Parathyroid adenoma (tissue), 2 donors: Measurements from ENCODE around the gene HAUS6.
"Not testable (repeated sequence)": the region's sequence is repeated elsewhere in the genome, so short reads cannot be mapped to it uniquely, and the experiment has no call there.

Experiments
- H2AFZ ChIP-seq: fragments of 300-600 bp; sonication (generic); one replicate; pipeline ENCODE4 v1.7.0; 2017; ENCODE audit warnings: antibody characterized with exemption, mild to moderate bottlenecking
- H3K27ac ChIP-seq: fragments of 300-600 bp; sonication (generic); one replicate; pipeline ENCODE4 v1.7.0; 2017
- H3K27me3 ChIP-seq: fragments of 300-600 bp; sonication (generic); one replicate; pipeline ENCODE4 v1.7.0; 2017; ENCODE audit warnings: low read length; ENCODE audit not compliant: control insufficient read depth, insufficient read depth
- H3K36me3 ChIP-seq: fragments of 300-600 bp; sonication (generic); one replicate; pipeline ENCODE4 v1.7.0; 2017; ENCODE audit warnings: low read length; ENCODE audit not compliant: control insufficient read depth, insufficient read depth
- H3K4me1 ChIP-seq: fragments of 300-600 bp; sonication (generic); one replicate; pipeline ENCODE4 v1.7.0; 2017; ENCODE audit warnings: control low read depth
- H3K4me2 ChIP-seq: fragments of 300-600 bp; sonication (generic); one replicate; pipeline ENCODE4 v1.7.0; 2017; ENCODE audit warnings: low read length
- H3K4me3 ChIP-seq: fragments of 300-600 bp; sonication (generic); one replicate; pipeline ENCODE4 v1.7.0; 2017; ENCODE audit warnings: low read depth, low read length
- H3K79me2 ChIP-seq: fragments of 300-600 bp; sonication (generic); one replicate; pipeline ENCODE4 v1.7.0; 2017; ENCODE audit warnings: control low read depth
- H3K9ac ChIP-seq: fragments of 300-600 bp; sonication (generic); one replicate; pipeline ENCODE4 v1.7.0; 2017; ENCODE audit warnings: mild to moderate bottlenecking
- H3K9me3 ChIP-seq: fragments of 300-600 bp; sonication (generic); one replicate; pipeline ENCODE4 v1.7.0; 2017; ENCODE audit warnings: low read length; ENCODE audit not compliant: control insufficient read depth
- CTCF ChIP-seq: fragments of 300-600 bp; sonication (generic); IDR thresholded peaks from one replicate; pipeline ENCODE4 v1.7.0; 2017; ENCODE audit warnings: antibody characterized with exemption, mild to moderate bottlenecking
- donor health status: primary hyperparathyroidism.

The HAUS6 gene

DNA sequence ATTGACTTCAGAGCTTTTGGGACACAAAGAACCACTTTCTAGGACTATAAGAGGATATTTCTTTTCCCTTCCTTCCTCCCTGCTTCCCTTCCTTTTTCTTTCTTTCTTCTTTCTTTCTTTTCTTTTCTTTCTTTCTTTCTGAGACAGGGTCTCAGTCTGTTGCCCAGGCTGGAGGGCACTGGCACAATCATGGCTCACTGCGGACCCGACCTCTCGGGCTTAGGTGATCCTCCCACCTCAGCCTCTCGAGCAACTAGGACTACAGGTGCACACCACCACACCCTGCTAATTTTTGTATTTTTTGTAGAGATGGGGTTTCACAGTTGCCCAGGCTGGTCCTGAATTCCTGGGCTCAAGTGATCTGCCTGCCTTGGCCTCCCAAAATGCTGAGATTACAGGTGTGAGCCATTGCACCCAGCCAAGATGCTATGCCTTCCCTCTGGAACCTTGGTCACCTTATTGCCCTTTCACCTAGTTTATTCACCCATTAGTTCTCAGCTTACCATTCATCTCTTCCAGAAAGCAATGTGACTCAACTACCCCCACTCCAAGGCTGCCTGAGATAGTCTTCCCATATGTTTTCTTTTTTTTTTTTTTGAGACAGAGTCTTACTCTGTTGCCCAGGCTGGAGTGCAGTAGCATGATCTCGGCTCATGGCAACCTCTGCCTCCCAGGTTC, 14.5 kb upstream of the HAUS6 start:
- Histone ChIP-seq H3K4me1 (no peaks in the 10 kb centered on the region), H3K4me2 (no peak overlapping the region), H3K4me3 (no peak overlapping the region), H3K79me2 (no peaks in the 10 kb centered on the region), H2AFZ (no peak overlapping the region), H3K9me3 (no peaks in the 10 kb centered on the region), H3K27me3 (no peaks in the 10 kb centered on the region), H3K9ac (no peak overlapping the region), H3K36me3 (no peaks in the 10 kb centered on the region), H3K27ac (no peak overlapping the region)
- TF ChIP-seq CTCF, result no peak

DNA sequence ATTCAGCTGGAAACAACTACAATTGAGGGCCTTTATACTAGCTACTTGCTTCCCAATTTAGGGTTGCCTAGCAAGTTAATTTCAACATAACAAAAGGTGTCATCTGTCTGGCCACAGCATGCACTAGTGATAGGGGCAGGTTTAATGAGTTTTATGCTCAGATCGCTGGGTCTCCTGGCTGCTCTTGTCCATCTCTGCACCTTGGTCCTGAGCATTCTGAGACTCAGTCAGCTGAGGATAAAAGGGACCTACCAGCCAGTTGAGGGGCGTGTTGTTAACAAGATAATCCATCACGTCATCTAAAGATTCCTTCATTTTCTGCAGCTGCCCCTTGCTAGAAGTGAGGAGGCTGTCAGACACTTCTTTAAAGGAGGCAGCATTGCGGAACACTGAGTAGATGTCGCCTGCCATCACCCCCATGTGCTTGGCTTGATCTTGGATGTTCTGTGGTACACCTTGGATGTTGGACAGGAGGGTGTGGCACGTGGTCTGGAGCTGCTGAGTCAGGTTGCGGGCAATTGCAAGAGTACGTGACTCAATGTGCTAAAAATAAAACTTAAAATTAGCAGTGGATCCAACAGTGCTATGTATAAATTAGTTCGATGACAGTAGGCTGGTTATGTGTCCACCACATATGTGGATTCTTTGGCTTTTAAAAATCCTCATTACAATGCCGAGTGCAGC, 13.5 kb upstream of the HAUS6 start:
- H3K9ac ChIP-seq, result no peak overlapping the region
- H3K27ac ChIP-seq, result no peak overlapping the region
- no peaks in the 10 kb centered on the region for H3K4me1 ChIP-seq
- H3K27me3 ChIP-seq, result no peaks in the 10 kb centered on the region
- no peak for TF ChIP-seq CTCF
- no peak overlapping the region for H3K4me3 ChIP-seq
- H3K4me2 ChIP-seq, result no peak overlapping the region
- H3K9me3 ChIP-seq, result no peaks in the 10 kb centered on the region
- H3K36me3 ChIP-seq, result no peaks in the 10 kb centered on the region
- no peak overlapping the region for H2AFZ ChIP-seq
- no peaks in the 10 kb centered on the region for H3K79me2 ChIP-seq

DNA sequence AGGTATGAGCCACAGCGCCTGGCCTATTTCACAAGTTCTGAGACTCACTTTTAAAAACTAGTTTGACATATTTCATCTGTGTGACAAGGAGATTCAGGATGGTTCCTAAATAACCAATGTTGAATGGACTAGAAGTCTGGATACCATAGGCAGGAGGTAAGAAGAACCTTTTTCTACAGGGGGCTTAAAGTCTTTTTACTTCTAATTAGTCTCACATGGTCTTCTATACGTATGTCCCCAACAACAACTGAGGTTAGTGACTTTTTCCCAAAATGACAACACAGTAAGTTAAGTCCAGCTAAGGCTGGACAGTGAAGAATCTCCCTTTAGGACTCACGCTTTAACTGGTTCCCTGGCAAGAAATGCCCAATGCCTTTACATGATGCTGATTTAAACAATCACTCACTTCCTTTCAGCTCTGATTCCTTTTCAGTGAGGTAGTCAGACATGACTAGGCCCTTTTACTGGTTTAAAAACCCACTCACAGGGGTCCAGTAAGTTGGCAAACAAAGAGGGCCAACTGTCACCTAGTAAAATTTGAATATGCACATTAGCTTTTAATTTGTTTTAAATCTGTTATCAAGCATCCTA, 12.1 kb upstream of the HAUS6 start:
- H3K36me3 ChIP-seq, result no peaks in the 10 kb centered on the region
- H3K27me3 ChIP-seq, result no peaks in the 10 kb centered on the region
- no peaks in the 10 kb centered on the region for H3K4me1 ChIP-seq
- H3K27ac ChIP-seq, result no peak overlapping the region
- TF ChIP-seq CTCF, result no peak
- H3K9ac ChIP-seq, result no peak overlapping the region
- H3K4me2 ChIP-seq, result no peak overlapping the region
- H3K4me3 ChIP-seq, result no peak overlapping the region
- H2AFZ ChIP-seq, result no peak overlapping the region
- H3K79me2 ChIP-seq, result no peaks in the 10 kb centered on the region
- H3K9me3 ChIP-seq, result no peaks in the 10 kb centered on the region

DNA sequence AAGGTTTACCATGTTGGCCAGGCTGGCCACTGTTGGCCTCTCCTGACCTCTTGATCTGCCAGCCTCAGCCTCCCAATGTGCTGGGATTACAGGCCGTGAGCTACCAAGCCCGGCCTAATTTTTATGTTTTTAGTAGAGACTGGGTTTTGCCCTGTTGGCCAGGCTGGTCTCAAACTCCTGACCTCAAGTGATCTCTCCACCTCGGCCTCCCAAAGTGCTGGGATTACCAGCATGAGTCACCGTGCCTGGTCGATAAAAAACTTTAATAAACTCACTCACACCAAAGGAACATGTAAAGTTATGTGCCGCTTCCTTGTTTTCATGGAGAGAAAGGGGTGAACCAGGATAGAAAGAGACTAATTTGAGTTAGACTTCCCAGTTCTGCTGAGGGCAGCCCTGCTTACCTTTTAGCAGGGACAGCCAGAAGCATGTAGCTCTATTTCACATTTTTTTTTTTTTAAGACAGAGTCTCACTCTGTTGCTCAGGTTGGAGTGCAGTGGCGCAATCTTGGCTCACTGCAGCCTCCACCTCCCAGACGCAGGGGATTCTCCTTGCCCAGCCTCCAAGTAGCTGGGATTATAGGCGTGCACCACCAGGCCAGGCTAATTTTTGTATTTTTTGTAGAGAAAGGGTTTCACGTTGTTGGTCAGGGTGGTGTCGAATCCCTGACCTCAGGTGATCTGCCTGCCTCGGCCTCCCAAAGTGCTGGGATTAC, 11.4 kb upstream of the HAUS6 start:
- H3K27ac ChIP-seq, result no peak overlapping the region
- no peaks in the 10 kb centered on the region for H3K79me2 ChIP-seq
- TF ChIP-seq CTCF, result no peak
- no peak overlapping the region for H2AFZ ChIP-seq
- H3K4me3 ChIP-seq, result no peak overlapping the region
- no peak overlapping the region for H3K4me2 ChIP-seq
- no peaks in the 10 kb centered on the region for H3K4me1 ChIP-seq
- no peaks in the 10 kb centered on the region for H3K36me3 ChIP-seq
- no peak overlapping the region for H3K9ac ChIP-seq
- H3K27me3 ChIP-seq, result no peaks in the 10 kb centered on the region
- H3K9me3 ChIP-seq, result no peaks in the 10 kb centered on the region

DNA sequence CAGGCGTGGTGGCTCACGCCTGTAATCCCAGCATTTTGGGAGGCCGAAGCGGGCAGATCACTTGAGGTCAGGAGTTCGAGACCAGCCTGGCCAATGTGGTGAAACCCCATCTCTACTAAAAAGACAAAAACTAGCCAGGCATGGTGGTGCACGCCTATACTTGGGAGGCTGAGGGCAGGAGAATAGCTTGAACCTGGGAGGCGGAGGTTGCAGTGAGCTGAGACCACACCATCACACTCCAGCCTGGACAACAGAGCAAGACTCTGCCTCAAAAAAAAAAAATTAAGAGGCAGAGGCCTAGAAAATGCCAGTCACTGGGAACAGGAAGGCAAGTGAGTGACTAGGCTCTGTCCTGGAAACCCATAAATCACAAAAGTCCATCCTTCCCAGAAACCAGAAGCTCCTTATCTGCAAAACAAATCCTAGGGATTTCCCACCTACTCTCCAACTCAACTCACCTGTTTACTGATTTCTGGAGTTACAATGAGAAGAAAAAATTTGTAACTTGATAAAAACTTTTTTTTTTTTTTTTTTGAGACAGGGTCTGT, 10.4 kb upstream of the HAUS6 start:
- not testable (repeated sequence) for H3K4me3 ChIP-seq, H3K36me3 ChIP-seq, H3K9me3 ChIP-seq, H3K27ac ChIP-seq, H2AFZ ChIP-seq, H3K4me1 ChIP-seq, H3K9ac ChIP-seq, H3K79me2 ChIP-seq, H3K27me3 ChIP-seq, H3K4me2 ChIP-seq
